DND-41 (cell line): ENCODE results near the gene USP22.

ENCODE experiments used
- ATAC-seq: fragments of 200-7000 bp; cut with Tn5 transposase; 3 replicates; pipeline ENCODE4 v1.9.1; 2021; ENCODE audit warnings: low read depth; ENCODE audit not compliant: insufficient read depth
- DNase-seq: peaks from one replicate; pipeline ENCODE4 v3.0.0-alpha.2; 2020
- H2AFZ ChIP-seq: 2 replicates; pipeline ENCODE4 v1.6.0; 2012; ENCODE audit warnings: low read depth, low read length
- H3K27ac ChIP-seq: 2 replicates; pipeline ENCODE4 v1.5.1; 2012; ENCODE audit warnings: low read length, inconsistent platforms
- H3K27me3 ChIP-seq: fragments of 200-600 bp; sonication (generic); 2 replicates; pipeline ENCODE4 v1.6.0; 2012; ENCODE audit warnings: low read length, mild to moderate bottlenecking, inconsistent platforms; ENCODE audit not compliant: insufficient read depth, poor library complexity
- H3K36me3 ChIP-seq: 2 replicates; pipeline ENCODE4 v1.5.1; 2012; ENCODE audit warnings: low read length, inconsistent platforms; ENCODE audit not compliant: insufficient read depth
- H3K4me1 ChIP-seq: 2 replicates; pipeline ENCODE4 v1.5.1; 2012; ENCODE audit warnings: mild to moderate bottlenecking, low read length; ENCODE audit not compliant: insufficient read depth
- H3K4me2 ChIP-seq: 2 replicates; pipeline ENCODE4 v1.6.0; 2012; ENCODE audit warnings: mild to moderate bottlenecking, moderate library complexity, low read length, inconsistent platforms; ENCODE audit not compliant: insufficient read depth
- H3K4me3 ChIP-seq, 2 experiments: fragments of 200-600 bp in 1 of 2; shearing (Covaris generic) in 1 of 2; 2 replicates each; pipeline ENCODE4 v1.5.1; 2012 to 2016; ENCODE audit warnings: inconsistent platforms in 2 of 2, low read length in 2 of 2, mild to moderate bottlenecking in 2 of 2, low read depth in 1 of 2, moderate library complexity in 1 of 2
- H3K79me2 ChIP-seq: 2 replicates; pipeline ENCODE4 v1.6.0; 2012; ENCODE audit warnings: low read length, inconsistent platforms; ENCODE audit not compliant: insufficient read depth
- H3K9ac ChIP-seq: 2 replicates; pipeline ENCODE4 v1.6.0; 2012; ENCODE audit warnings: low read depth, mild to moderate bottlenecking, inconsistent platforms, low read length, moderate library complexity
- H3K9me3 ChIP-seq: 2 replicates; pipeline ENCODE4 v1.5.1; 2012; ENCODE audit warnings: low read length, moderate library complexity, mild to moderate bottlenecking, inconsistent platforms; ENCODE audit not compliant: insufficient read depth, severe bottlenecking
- H4K20me1 ChIP-seq: 2 replicates; pipeline ENCODE4 v1.6.0; 2012; ENCODE audit warnings: low read length; ENCODE audit not compliant: insufficient read depth
- CTCF ChIP-seq: IDR thresholded peaks from 2 replicates; pipeline ENCODE4 v1.5.1; 2012; ENCODE audit warnings: borderline replicate concordance, low read length, moderate library complexity, mild to moderate bottlenecking; ENCODE audit not compliant: poor library complexity, severe bottlenecking; ENCODE audit errors: extremely low read depth
- EZH2 ChIP-seq: IDR thresholded peaks from 3 replicates; pipeline ENCODE4 v1.6.1; 2012; ENCODE audit warnings: borderline replicate concordance, low read depth, mild to moderate bottlenecking, moderate library complexity, low read length, inconsistent platforms; ENCODE audit not compliant: severe bottlenecking

USP22 gene

GRCh38 chr17:21024024-21024423 is 18.8 kb downstream of the USP22 start:
- no peaks in the 10 kb centered on the region for H3K4me1 ChIP-seq
- DNase-seq = no peak
- no peak overlapping the region for H3K4me3 ChIP-seq
- peaks cover 99% of the 10 kb centered on the region for H4K20me1 ChIP-seq
- no peak overlapping the region for H3K9ac ChIP-seq
- no peaks in the 10 kb centered on the region for H3K9me3 ChIP-seq
- H3K27ac ChIP-seq = no peak overlapping the region
- ATAC-seq = no peak
- H3K4me2 ChIP-seq = no peak overlapping the region
- peaks cover 95% of the 10 kb centered on the region for H3K36me3 ChIP-seq
- TF ChIP-seq CTCF (no peak), EZH2 (no peak)
- no peaks in the 10 kb centered on the region for H3K27me3 ChIP-seq
- no peak overlapping the region for H2AFZ ChIP-seq
- peaks cover 100% of the 10 kb centered on the region for H3K79me2 ChIP-seq

- H3K4me2 ChIP-seq = no peak overlapping the region
- H3K36me3 ChIP-seq = peaks cover 95% of the 10 kb centered on the region
- no peaks in the 10 kb centered on the region for H3K9me3 ChIP-seq
- ATAC-seq = no peak
- H3K9ac ChIP-seq = no peak overlapping the region
- H3K4me1 ChIP-seq = no peaks in the 10 kb centered on the region
- H3K79me2 ChIP-seq = peaks cover 100% of the 10 kb centered on the region
- H4K20me1 ChIP-seq = peaks cover 99% of the 10 kb centered on the region
- DNase-seq = no peak
- no peak for TF ChIP-seq EZH2
- TF ChIP-seq CTCF = no peak
- no peak overlapping the region for H3K4me3 ChIP-seq
- H3K27ac ChIP-seq = no peak overlapping the region
- H2AFZ ChIP-seq = no peak overlapping the region
- no peaks in the 10 kb centered on the region for H3K27me3 ChIP-seq
These were observed 21.5 kb downstream of the USP22 start for GRCh38 chr17:21021208-21021803.

- Histone ChIP-seq H3K4me1 (no peaks in the 10 kb centered on the region), H3K9me3 (no peaks in the 10 kb centered on the region), H3K4me2 (no peak overlapping the region), H3K4me3 (no peak overlapping the region), H3K27ac (no peak overlapping the region), H3K79me2 (peaks cover 100% of the 10 kb centered on the region), H4K20me1 (peaks cover 99% of the 10 kb centered on the region), H3K9ac (no peak overlapping the region), H3K36me3 (peaks cover 95% of the 10 kb centered on the region), H3K27me3 (no peaks in the 10 kb centered on the region), H2AFZ (no peak overlapping the region)
- no peak for ATAC-seq
- no peak for DNase-seq
- TF ChIP-seq EZH2 (no peak), CTCF (no peak)
These were observed 22.2 kb downstream of the USP22 start for GRCh38 chr17:21020622-21021021.
